Measurements from ENCODE around the gene JAKMIP2.

DNA sequence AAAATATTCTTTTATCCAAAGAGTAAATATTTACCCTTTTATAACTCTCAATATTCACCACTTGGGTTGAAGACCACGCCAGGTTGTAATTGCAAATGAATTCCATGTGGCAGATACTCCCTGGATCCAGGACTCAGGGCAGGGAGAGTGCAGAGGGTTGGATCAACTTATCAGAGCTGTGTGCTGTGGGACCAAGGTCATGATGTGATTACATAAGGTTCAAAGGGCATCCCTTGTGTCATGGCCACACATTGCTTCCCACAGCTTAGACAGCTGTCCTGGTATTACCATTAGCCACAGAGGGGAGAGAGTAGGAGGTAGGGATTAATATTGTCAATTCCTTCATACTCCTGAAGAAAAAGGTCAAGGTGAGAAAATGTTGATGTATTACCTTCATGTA is 133.9 kb downstream of the JAKMIP2 start:
- TF ChIP-seq, protein P1, sequence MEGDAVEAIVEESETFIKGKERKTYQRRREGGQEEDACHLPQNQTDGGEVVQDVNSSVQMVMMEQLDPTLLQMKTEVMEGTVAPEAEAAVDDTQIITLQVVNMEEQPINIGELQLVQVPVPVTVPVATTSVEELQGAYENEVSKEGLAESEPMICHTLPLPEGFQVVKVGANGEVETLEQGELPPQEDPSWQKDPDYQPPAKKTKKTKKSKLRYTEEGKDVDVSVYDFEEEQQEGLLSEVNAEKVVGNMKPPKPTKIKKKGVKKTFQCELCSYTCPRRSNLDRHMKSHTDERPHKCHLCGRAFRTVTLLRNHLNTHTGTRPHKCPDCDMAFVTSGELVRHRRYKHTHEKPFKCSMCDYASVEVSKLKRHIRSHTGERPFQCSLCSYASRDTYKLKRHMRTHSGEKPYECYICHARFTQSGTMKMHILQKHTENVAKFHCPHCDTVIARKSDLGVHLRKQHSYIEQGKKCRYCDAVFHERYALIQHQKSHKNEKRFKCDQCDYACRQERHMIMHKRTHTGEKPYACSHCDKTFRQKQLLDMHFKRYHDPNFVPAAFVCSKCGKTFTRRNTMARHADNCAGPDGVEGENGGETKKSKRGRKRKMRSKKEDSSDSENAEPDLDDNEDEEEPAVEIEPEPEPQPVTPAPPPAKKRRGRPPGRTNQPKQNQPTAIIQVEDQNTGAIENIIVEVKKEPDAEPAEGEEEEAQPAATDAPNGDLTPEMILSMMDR (IDR thresholded peaks at IDR 0.05; ENCODE audit: insufficient read depth, low read length) = no peak
- TF ChIP-seq POLR2AphosphoS5 (IDR thresholded peaks at IDR 0.05; ENCODE audit: low read depth) (no peak), SPI1 (IDR thresholded peaks at IDR 0.05; ENCODE audit: borderline replicate concordance, low read depth) (no peak)
- TF ChIP-seq, protein P2, sequence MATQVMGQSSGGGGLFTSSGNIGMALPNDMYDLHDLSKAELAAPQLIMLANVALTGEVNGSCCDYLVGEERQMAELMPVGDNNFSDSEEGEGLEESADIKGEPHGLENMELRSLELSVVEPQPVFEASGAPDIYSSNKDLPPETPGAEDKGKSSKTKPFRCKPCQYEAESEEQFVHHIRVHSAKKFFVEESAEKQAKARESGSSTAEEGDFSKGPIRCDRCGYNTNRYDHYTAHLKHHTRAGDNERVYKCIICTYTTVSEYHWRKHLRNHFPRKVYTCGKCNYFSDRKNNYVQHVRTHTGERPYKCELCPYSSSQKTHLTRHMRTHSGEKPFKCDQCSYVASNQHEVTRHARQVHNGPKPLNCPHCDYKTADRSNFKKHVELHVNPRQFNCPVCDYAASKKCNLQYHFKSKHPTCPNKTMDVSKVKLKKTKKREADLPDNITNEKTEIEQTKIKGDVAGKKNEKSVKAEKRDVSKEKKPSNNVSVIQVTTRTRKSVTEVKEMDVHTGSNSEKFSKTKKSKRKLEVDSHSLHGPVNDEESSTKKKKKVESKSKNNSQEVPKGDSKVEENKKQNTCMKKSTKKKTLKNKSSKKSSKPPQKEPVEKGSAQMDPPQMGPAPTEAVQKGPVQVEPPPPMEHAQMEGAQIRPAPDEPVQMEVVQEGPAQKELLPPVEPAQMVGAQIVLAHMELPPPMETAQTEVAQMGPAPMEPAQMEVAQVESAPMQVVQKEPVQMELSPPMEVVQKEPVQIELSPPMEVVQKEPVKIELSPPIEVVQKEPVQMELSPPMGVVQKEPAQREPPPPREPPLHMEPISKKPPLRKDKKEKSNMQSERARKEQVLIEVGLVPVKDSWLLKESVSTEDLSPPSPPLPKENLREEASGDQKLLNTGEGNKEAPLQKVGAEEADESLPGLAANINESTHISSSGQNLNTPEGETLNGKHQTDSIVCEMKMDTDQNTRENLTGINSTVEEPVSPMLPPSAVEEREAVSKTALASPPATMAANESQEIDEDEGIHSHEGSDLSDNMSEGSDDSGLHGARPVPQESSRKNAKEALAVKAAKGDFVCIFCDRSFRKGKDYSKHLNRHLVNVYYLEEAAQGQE (IDR thresholded peaks at IDR 0.05; ENCODE audit: insufficient replicate concordance, low read depth) = no peak

Data from HL-60 (cell line).